ENCODE measurements around the gene SPRN.

DNA sequence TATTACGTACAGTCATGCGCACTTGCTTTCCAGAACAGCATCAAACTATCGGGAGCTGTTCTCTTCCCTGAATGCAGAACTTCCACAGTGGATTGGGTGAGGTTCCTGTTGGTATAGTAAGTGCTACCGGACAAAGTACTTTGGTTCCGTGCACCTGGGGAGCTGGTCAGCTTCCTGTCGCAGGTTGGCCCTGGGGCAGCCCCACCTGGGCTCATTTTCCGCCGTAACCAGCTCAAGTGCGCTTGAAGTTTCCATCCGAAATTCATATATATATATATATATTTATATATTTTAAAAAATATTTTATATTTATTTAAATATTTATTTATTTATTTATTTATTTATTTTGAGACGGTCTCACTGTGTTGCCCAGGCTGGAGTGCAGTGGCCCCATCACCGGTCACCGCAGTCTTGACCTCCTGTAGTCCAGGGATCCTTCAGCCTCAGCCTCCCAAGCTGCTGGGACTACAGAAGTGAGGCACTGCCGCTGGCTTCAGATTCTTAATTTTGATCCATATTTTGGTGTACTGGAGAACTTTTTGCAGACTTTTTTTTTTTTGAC, 35.9 kb upstream of the SPRN start:
- TF ChIP-seq, protein P1, sequence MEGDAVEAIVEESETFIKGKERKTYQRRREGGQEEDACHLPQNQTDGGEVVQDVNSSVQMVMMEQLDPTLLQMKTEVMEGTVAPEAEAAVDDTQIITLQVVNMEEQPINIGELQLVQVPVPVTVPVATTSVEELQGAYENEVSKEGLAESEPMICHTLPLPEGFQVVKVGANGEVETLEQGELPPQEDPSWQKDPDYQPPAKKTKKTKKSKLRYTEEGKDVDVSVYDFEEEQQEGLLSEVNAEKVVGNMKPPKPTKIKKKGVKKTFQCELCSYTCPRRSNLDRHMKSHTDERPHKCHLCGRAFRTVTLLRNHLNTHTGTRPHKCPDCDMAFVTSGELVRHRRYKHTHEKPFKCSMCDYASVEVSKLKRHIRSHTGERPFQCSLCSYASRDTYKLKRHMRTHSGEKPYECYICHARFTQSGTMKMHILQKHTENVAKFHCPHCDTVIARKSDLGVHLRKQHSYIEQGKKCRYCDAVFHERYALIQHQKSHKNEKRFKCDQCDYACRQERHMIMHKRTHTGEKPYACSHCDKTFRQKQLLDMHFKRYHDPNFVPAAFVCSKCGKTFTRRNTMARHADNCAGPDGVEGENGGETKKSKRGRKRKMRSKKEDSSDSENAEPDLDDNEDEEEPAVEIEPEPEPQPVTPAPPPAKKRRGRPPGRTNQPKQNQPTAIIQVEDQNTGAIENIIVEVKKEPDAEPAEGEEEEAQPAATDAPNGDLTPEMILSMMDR (IDR thresholded peaks at IDR 0.05; ENCODE audit: insufficient read depth, low read length, poor library complexity, severe bottlenecking) = no peak
- TF ChIP-seq EZH2phosphoT487 (conservative IDR thresholded peaks at IDR 0.05; ENCODE audit: low read length) = no peak

Data from SU-DHL-6 (cell line).